WTC11 (cell line): ENCODE data around the gene CIRBP. TPM values are rescaled to one million over a fixed set of nuclear protein-coding genes. Genes with fewer than 3 reads are reported as not detected.

Source experiments
- ATAC-seq: fragments of 200-7000 bp; cut with Tn5 transposase; 2 replicates; pipeline ENCODE4 v1.10.0; 2021; ENCODE audit warnings: mild to moderate bottlenecking, moderate library complexity
- CTCF ChIA-PET: fragments of 300-600 bp; sonication (Branson Sonifier 250); formaldehyde crosslinking; loops from one replicate; lab custom pipeline; 2021; ENCODE audit warnings: antibody characterized with exemption; lab: Charles Lee
- POLR2A ChIA-PET: fragments of 350-600 bp; sonication (Branson Sonifier 250); formaldehyde crosslinking; loops from one replicate; lab custom pipeline; 2021; ENCODE audit warnings: antibody characterized with exemption; lab: Charles Lee
- DNase-seq: peaks from one replicate; pipeline ENCODE4 v3.0.0; 2021; ENCODE audit warnings: low spot score
- H3K27ac Mint-ChIP-seq: 2 replicates; pipeline ENCODE4 v1.8.0; 2021; ENCODE audit warnings: mixed read lengths
- H3K27me3 Mint-ChIP-seq: 2 replicates; pipeline ENCODE4 v1.8.0; 2021; ENCODE audit warnings: low read depth, mild to moderate bottlenecking, moderate library complexity, mixed read lengths
- H3K36me3 Mint-ChIP-seq: 2 replicates; pipeline ENCODE4 v1.8.0; 2021; ENCODE audit warnings: mixed read lengths
- H3K4me1 Mint-ChIP-seq: 2 replicates; pipeline ENCODE4 v1.8.0; 2022; ENCODE audit warnings: mixed read lengths
- H3K4me3 Mint-ChIP-seq: 2 replicates; pipeline ENCODE4 v1.8.0; 2021; ENCODE audit warnings: mild to moderate bottlenecking, moderate library complexity, mixed read lengths
- H3K9me3 Mint-ChIP-seq: 2 replicates; pipeline ENCODE4 v1.8.0; 2021; ENCODE audit warnings: mixed read lengths
- ATF1 ChIP-seq: sonication (generic); formaldehyde crosslinking; IDR thresholded peaks from 2 replicates; pipeline ENCODE4 v1.8.1; 2023; ENCODE audit warnings: mild to moderate bottlenecking, moderate library complexity, missing genetic modification reagents
- ATF6 ChIP-seq: sonication (generic); formaldehyde crosslinking; IDR thresholded peaks from 2 replicates; pipeline ENCODE4 v1.8.1; 2023; ENCODE audit warnings: mild to moderate bottlenecking, missing genetic modification reagents
- CBFB ChIP-seq: sonication (generic); formaldehyde crosslinking; IDR thresholded peaks from 2 replicates; pipeline ENCODE4 v1.8.1; 2022; ENCODE audit warnings: mild to moderate bottlenecking, low read depth, missing genetic modification reagents
- ERG ChIP-seq: fragments of 250-450 bp; sonication (Bioruptor Pico); IDR thresholded peaks from 2 replicates; pipeline ENCODE4 v1.8.0; 2021; ENCODE audit warnings: mild to moderate bottlenecking
- ETV6 ChIP-seq: sonication (generic); formaldehyde crosslinking; IDR thresholded peaks from 2 replicates; pipeline ENCODE4 v1.8.1; 2022; ENCODE audit warnings: mild to moderate bottlenecking, missing genetic modification reagents
- GABPB1 ChIP-seq: sonication (generic); formaldehyde crosslinking; IDR thresholded peaks from 2 replicates; pipeline ENCODE4 v1.8.1; 2023; ENCODE audit warnings: mild to moderate bottlenecking, missing genetic modification reagents
- GRHL2 ChIP-seq: fragments of 250-450 bp; sonication (Bioruptor Pico); IDR thresholded peaks from 2 replicates; pipeline ENCODE4 v1.8.0; 2022; ENCODE audit warnings: mild to moderate bottlenecking, moderate library complexity; ENCODE audit not compliant: insufficient replicate concordance, severe bottlenecking
- MXD4 ChIP-seq: fragments of 250-450 bp; sonication (Bioruptor Pico); IDR thresholded peaks from 2 replicates; pipeline ENCODE4 v1.8.0; 2021; ENCODE audit warnings: mild to moderate bottlenecking, moderate library complexity, borderline replicate concordance
- NR2C2 ChIP-seq: sonication (generic); formaldehyde crosslinking; IDR thresholded peaks from 2 replicates; pipeline ENCODE4 v1.8.0; 2022; ENCODE audit warnings: mild to moderate bottlenecking, missing genetic modification reagents
- SOX15 ChIP-seq: fragments of 250-450 bp; sonication (Bioruptor Pico); IDR thresholded peaks from 2 replicates; pipeline ENCODE4 v1.9.0; 2021; ENCODE audit warnings: mild to moderate bottlenecking
- TCF7 ChIP-seq: sonication (generic); formaldehyde crosslinking; IDR thresholded peaks from 2 replicates; pipeline ENCODE4 v1.8.0; 2022; ENCODE audit warnings: mild to moderate bottlenecking, low read depth, missing genetic modification reagents, moderate library complexity
- TEAD4 ChIP-seq: sonication (generic); formaldehyde crosslinking; IDR thresholded peaks from 2 replicates; pipeline ENCODE4 v1.8.0; 2022; ENCODE audit warnings: mild to moderate bottlenecking, missing genetic modification reagents
- TP53 ChIP-seq: sonication (generic); formaldehyde crosslinking; IDR thresholded peaks from 2 replicates; pipeline ENCODE4 v1.8.1; 2023; ENCODE audit warnings: mild to moderate bottlenecking, missing genetic modification reagents
- ZBTB21 ChIP-seq: sonication (generic); formaldehyde crosslinking; IDR thresholded peaks from 2 replicates; pipeline ENCODE4 v1.8.1; 2023; ENCODE audit warnings: mild to moderate bottlenecking, missing genetic modification reagents, borderline replicate concordance
- ZNF121 ChIP-seq: sonication (generic); formaldehyde crosslinking; IDR thresholded peaks from 2 replicates; pipeline ENCODE4 v1.8.0; 2023; ENCODE audit warnings: missing genetic modification reagents
- ZNF138 ChIP-seq: sonication (generic); formaldehyde crosslinking; conservative IDR thresholded peaks from 2 replicates; pipeline ENCODE4 v1.8.1; 2022; ENCODE audit warnings: mild to moderate bottlenecking, moderate library complexity, missing genetic modification reagents
- ZNF232 ChIP-seq: sonication (generic); formaldehyde crosslinking; IDR thresholded peaks from 2 replicates; pipeline ENCODE4 v1.8.0; 2022; ENCODE audit warnings: mild to moderate bottlenecking, missing genetic modification reagents
- ZNF317 ChIP-seq: sonication (generic); formaldehyde crosslinking; IDR thresholded peaks from 2 replicates; pipeline ENCODE4 v1.8.1; 2023; ENCODE audit warnings: low read depth, mild to moderate bottlenecking, moderate library complexity, missing genetic modification reagents, borderline replicate concordance
- ZNF416 ChIP-seq: fragments of 250-450 bp; sonication (Bioruptor Pico); IDR thresholded peaks from 2 replicates; pipeline ENCODE4 v1.9.0; 2021; ENCODE audit warnings: mild to moderate bottlenecking, inconsistent platforms
- ZNF423 ChIP-seq: fragments of 250-450 bp; sonication (Bioruptor Pico); IDR thresholded peaks from 2 replicates; pipeline ENCODE4 v2.1.2; 2022; ENCODE audit warnings: mild to moderate bottlenecking, moderate library complexity
- ZSCAN18 ChIP-seq: fragments of 250-450 bp; sonication (Bioruptor Pico); IDR thresholded peaks from 2 replicates; pipeline ENCODE4 v2.1.2; 2022; ENCODE audit warnings: mild to moderate bottlenecking, moderate library complexity
- total RNA-seq: library from RNA; stranded (reverse); gene quantifications from 3 replicates; pipeline ENCODE4 v1.2.3, GENCODE V29; 2021
- TF ChIP-seq, protein P1 (sequence below): fragments of 250-450 bp; sonication (Bioruptor Pico); conservative IDR thresholded peaks from 2 replicates; pipeline ENCODE4 v1.9.0; 2021; ENCODE audit warnings: mild to moderate bottlenecking
- TF ChIP-seq, protein P2 (sequence below): fragments of 250-450 bp; sonication (Bioruptor Pico); IDR thresholded peaks from 2 replicates; pipeline ENCODE4 v1.9.0; 2021; ENCODE audit warnings: mild to moderate bottlenecking
- TF ChIP-seq, protein P3 (sequence below): sonication (generic); formaldehyde crosslinking; IDR thresholded peaks from 2 replicates; pipeline ENCODE4 v1.8.1; 2023; ENCODE audit warnings: mild to moderate bottlenecking, missing genetic modification reagents

CIRBP gene
- total RNA-seq, 1 experiment from 2014 or later = 298 TPM

DNA sequence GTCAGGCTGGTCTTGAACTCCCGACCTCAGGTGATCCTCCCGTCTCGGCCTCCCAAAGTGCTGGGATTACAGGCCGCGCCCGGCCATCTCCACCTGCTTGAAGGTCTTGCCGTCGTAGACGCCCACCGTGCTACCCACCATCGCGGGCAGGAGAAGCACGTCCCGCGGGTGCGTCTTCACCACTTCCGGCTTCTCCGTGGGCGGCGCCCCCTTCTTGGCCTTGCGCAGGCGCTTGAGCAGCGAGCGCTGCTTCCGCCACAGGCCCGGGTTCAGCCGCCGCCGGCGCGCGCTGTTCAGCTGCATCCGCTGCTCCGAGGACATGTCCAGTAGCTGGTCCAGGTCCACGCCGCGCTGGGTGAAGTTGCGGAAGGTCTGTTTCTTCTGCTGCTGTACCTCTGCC is 38.2 kb downstream of the CIRBP start (continued):
- no peak for TF ChIP-seq ETV6
- no peak for TF ChIP-seq ZNF138
- no peak for TF ChIP-seq TEAD4
- TF ChIP-seq, protein P1, sequence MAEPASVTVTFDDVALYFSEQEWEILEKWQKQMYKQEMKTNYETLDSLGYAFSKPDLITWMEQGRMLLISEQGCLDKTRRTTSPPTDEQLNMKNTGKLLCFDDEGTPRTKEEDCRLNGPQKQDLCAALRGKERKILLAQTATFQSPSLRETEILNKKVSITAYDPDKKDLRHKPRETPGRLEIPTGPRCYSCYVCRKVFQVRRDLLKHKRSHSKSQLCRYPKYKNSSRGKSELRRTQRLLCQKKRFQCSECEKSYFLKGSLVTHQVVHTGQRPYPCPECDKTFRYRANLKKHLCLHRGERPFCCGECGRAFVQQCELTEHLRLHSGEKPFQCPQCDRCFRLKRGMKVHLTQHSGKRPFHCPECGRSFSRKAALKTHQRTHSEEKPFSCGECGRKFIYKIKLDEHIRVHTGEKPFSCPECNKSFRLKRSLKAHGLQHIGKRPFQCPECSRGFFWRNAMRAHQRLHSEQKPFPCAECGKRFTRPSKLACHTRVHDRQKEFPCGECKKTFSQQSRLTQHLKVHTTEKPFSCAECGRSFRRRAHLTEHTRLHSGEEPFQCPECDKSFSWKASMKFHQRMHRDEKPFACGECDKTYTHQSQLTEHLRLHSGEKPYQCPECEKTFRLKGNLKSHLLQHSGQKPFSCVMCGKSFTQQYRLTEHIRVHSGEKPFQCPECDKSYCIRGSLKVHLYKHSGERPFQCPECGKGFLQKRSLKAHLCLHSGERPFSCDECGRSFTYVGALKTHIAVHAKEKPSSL = no peak
- TF ChIP-seq ATF6 (CRISPR knock-in tag) = no peak
- TF ChIP-seq CBFB = no peak

DNA sequence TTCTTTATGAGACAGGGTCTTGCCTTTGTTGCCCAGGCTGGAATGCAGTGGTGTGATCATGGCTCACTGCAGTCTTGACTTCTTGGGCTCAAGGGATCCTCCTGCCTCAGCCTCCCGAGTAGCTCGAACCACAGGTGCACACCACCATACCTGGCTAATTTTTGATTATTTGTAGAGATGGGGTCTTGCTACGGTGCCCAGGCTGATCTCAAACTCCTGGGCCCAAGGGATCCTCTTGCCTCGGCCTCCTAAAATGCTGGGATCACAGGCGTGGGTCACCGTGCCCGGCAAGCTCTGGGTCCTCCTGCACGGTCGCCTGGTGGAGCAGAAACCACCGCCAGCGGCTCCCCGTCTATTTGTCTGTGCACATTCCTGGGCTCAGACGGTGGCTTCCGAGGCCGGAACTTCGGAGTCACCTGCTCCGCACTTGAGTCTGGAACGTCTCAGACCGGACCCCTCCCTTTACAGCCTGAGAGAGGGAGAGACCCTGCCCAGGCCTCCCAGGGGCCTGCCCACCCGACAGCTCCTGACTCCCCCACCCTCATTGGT is 38.7 kb downstream of the CIRBP start:
- Mint-ChIP-seq H3K27ac (no peak overlapping the region), H3K27me3 (no peaks in the 10 kb centered on the region), H3K36me3 (no peaks in the 10 kb centered on the region), H3K9me3 (no peaks in the 10 kb centered on the region), H3K4me1 (no peaks in the 10 kb centered on the region), H3K4me3 (no peak overlapping the region)
- TF ChIP-seq TCF7 (CRISPR knock-in tag) (no peak), ZNF317 (CRISPR knock-in tag) (no peak), ZNF121 (CRISPR knock-in tag) (peak; percentile 69; the same call in 1 of the 2 replicates), MXD4 (CRISPR knock-in tag) (no peak)
- DNase-seq = no peak
- CTCF ChIA-PET = no interaction called here
- ATAC-seq = no peak
- POLR2A ChIA-PET = no interaction called here

DNA sequence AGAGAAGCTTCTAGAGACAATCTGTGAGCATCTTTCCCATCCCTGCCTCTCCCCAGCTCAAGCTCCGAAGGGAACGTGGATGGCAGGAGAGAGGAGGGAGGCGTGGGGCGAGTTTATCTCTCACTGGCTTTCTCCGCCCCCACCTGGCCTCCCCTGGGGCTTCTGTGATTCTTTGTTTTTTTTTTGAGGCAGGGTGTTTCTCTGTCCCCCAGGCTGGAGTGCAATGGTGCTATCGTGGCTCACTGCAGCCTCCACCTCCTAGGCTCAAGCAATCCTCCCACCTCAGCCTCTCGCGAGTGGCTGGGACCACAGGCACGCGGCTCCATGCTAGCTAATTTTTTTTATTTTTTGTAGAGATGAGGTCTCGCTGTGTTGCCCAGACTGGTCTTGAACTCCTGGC is 39.6 kb downstream of the CIRBP start:
- Mint-ChIP-seq H3K4me3 (no peak overlapping the region), H3K36me3 (no peaks in the 10 kb centered on the region), H3K4me1 (no peaks in the 10 kb centered on the region), H3K9me3 (no peaks in the 10 kb centered on the region), H3K27me3 (no peaks in the 10 kb centered on the region), H3K27ac (no peak overlapping the region)
- ATAC-seq (no peak), DNase-seq (no peak)
- ChIA-PET POLR2A (no interaction called here), CTCF (no interaction called here)
- TF ChIP-seq, protein P2, sequence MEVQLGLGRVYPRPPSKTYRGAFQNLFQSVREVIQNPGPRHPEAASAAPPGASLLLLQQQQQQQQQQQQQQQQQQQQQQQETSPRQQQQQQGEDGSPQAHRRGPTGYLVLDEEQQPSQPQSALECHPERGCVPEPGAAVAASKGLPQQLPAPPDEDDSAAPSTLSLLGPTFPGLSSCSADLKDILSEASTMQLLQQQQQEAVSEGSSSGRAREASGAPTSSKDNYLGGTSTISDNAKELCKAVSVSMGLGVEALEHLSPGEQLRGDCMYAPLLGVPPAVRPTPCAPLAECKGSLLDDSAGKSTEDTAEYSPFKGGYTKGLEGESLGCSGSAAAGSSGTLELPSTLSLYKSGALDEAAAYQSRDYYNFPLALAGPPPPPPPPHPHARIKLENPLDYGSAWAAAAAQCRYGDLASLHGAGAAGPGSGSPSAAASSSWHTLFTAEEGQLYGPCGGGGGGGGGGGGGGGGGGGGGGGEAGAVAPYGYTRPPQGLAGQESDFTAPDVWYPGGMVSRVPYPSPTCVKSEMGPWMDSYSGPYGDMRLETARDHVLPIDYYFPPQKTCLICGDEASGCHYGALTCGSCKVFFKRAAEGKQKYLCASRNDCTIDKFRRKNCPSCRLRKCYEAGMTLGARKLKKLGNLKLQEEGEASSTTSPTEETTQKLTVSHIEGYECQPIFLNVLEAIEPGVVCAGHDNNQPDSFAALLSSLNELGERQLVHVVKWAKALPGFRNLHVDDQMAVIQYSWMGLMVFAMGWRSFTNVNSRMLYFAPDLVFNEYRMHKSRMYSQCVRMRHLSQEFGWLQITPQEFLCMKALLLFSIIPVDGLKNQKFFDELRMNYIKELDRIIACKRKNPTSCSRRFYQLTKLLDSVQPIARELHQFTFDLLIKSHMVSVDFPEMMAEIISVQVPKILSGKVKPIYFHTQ (CRISPR knock-in tag) = no peak
- no peak for TF ChIP-seq ATF1 (CRISPR knock-in tag)
- no peak for TF ChIP-seq GABPB1 (CRISPR knock-in tag)
- TF ChIP-seq NR2C2 (CRISPR knock-in tag) = no peak
- TF ChIP-seq ZNF232 (CRISPR knock-in tag) = no peak
- no peak for TF ChIP-seq ERG (CRISPR knock-in tag)
- TF ChIP-seq TP53 = no peak
- TF ChIP-seq, protein P3, sequence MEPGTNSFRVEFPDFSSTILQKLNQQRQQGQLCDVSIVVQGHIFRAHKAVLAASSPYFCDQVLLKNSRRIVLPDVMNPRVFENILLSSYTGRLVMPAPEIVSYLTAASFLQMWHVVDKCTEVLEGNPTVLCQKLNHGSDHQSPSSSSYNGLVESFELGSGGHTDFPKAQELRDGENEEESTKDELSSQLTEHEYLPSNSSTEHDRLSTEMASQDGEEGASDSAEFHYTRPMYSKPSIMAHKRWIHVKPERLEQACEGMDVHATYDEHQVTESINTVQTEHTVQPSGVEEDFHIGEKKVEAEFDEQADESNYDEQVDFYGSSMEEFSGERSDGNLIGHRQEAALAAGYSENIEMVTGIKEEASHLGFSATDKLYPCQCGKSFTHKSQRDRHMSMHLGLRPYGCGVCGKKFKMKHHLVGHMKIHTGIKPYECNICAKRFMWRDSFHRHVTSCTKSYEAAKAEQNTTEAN (CRISPR knock-in tag) = no peak
- TF ChIP-seq ZNF423 (CRISPR knock-in tag) = no peak
- no peak for TF ChIP-seq ZBTB21 (CRISPR knock-in tag)
- no peak for TF ChIP-seq ZNF317 (CRISPR knock-in tag)
- no peak for TF ChIP-seq SOX15
- no peak for TF ChIP-seq ZSCAN18 (CRISPR knock-in tag)
- no peak for TF ChIP-seq GRHL2
- no peak for TF ChIP-seq ZNF416 (CRISPR knock-in tag)
